SK-N-MC (cell line): ENCODE data around the gene RNF125.

Experiments
- EZH2 ChIP-seq: fragments of 200-600 bp; sonication (generic); IDR thresholded peaks from one replicate; pipeline ENCODE4 v1.6.1; 2017; ENCODE audit warnings: antibody characterized with exemption
- FOXP2 ChIP-seq: optimal IDR thresholded peaks from 2 replicates; pipeline ENCODE3; 2011; ENCODE audit warnings: mild to moderate bottlenecking, moderate library complexity; ENCODE audit not compliant: insufficient read depth; ENCODE audit errors: extremely low read length, control extremely low read depth
- POLR2AphosphoS5 ChIP-seq: IDR thresholded peaks from 2 replicates; pipeline ENCODE4 v1.6.1; 2012; ENCODE audit warnings: mild to moderate bottlenecking, low read depth, low read length, borderline replicate concordance

DNA sequence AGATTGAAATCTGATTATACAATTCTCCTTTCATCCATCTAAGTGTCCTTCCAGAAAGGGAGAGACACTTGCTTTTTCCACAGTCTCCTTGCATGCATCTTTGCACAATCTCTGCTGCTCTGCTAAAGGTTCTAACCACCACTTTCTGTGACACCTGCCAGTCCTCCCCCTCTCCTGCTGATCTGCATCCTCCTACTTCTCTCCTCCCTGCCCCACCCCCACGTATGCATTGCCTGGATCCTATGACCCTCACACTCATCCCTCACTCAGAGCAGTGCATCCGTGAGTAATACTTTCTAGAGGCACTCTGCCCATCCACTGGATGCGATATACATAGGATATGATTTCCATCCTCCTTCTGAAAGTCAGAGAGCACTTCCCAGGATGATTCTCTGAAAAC, 48.0 kb upstream of the RNF125 start:
- TF ChIP-seq POLR2AphosphoS5 (no peak), EZH2 (no peak), FOXP2 (no peak)
